Fibroblast of the conjunctiva (primary cell): ENCODE measurements around the gene UVRAG.
A peak's percentile ranks its signal among the peaks of the same experiment; 100 is the strongest.
"Not testable (repeated sequence)": the region's sequence is repeated elsewhere in the genome, so short reads cannot be mapped to it uniquely, and the experiment has no call there.

Source experiments
- DNase-seq: peaks from one replicate; pipeline ENCODE4 v3.0.0-alpha.2; 2010; ENCODE audit warnings: low read depth

The UVRAG gene

GRCh38 chr11:76075716-76076115, 260.7 kb downstream of the UVRAG start:
- no peak for DNase-seq

- DNase-seq: not testable (repeated sequence)
Observed at GRCh38 chr11:76076253-76076652, 261.2 kb downstream of the UVRAG start.

- DNase-seq: no peak
Observed at GRCh38 chr11:76076749-76077148, 261.7 kb downstream of the UVRAG start.

GRCh38 chr11:76077575-76078150, 262.7 kb downstream of the UVRAG start:
- DNase-seq: no peak

DNA sequence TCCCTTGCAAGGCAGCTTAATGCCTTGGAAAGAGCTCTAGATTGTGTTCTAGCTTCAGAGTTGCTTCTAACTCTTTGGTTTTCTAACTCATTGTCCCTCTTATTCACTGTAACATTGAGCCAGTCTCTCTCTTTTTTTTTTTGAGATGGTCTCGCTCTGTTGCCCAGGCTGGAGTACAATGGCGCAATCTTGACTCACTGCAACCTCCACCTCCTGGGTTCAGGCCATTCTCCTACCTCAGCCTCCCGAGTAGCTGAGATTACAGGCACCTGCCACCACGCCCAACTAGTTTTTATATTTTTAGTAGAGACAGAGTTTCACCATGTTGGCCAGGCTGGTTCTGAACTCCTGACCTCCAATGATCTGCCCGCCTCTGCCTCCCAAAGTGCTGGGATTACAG, 266.1 kb downstream of the UVRAG start:
- not testable (repeated sequence) for DNase-seq

DNA sequence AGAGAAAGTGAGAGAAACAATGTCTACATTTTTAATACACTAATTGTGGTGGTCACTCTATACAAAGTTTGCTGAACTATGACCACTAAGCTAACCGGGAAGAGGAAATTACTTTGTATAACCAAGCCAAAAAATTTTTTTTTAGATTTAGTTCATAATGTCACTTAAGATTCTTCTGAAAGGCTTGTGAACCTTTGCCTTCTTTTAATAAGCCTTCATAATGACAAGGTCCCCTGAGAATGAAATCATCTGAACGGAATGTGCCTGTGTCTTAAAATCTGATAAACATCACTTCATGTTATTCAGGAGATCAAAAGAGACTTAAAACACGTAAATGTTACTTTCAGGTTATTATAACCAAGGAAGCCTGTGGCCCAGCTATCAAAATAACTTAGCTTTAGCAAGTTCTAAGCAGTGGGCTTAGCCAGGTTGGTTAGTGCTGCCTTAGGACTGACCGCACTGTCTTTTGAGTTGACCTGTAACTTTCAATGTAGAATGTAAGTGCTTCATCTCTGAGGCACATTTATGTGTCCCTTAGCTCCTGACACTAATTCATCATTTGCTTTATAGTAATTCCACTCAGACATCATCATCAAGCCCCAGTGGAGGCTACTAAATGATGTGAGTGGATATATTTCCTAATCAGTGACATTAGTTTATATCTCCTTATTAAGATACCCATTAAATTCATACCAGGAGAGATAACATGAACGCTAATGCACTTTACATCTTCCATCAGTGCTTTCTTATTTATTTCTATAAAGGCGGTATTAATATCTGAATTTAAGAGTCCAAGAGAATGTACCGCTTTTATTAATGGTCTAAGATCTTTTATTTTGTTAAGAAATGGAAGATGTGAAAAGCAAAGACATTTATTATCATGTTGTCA, 268.8 kb downstream of the UVRAG start:
- no peak for DNase-seq

GRCh38 chr11:76085270-76085669, 270.3 kb downstream of the UVRAG start:
- no peak for DNase-seq

GRCh38 chr11:76086743-76087635, 272.0 kb downstream of the UVRAG start:
- DNase-seq: peak; percentile 30

- DNase-seq: no peak
Observed at GRCh38 chr11:76087749-76088148, 272.7 kb downstream of the UVRAG start.

GRCh38 chr11:76088511-76088910, 273.5 kb downstream of the UVRAG start:
- no peak for DNase-seq

DNA sequence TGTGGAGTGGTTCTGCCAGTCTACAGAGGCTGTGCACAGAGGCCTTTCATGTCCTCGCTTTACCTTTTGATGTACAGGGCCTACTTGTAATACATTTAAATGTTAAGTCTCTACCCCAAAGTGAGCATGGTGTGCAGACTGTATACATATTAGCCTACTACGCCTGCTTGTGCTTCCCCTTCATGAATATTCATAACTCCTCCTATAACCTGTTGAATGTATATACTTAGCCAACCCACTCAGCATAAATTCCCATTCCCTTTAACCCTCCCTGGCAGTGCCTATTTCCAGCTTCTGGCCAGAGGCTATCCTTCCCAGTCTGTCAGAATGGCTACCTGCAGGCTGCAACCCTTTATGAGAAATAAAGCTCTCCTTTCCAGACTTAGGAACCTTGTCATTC, 275.2 kb downstream of the UVRAG start:
- no peak for DNase-seq

GRCh38 chr11:76090821-76091220, 275.8 kb downstream of the UVRAG start:
- DNase-seq: no peak

GRCh38 chr11:76094740-76095139, 279.7 kb downstream of the UVRAG start:
- DNase-seq: no peak

DNA sequence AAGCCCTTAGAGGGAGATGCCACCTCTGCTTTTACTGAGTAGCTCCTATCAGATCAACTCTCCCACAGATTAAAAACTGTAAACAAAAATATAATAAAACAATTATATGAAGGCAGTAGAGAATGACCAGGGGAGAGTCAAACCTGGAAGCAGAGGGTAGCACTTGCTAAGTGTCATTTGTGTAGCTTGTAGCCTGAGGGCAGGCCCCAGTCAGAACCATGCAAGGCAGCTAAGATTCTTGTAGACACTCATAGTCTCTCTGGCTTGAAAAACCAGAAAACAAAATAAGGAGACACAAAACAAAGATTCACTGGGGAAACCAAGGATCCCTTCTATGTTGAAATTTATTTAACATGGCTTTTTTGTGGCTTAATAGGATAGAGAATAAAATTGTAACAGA, 280.9 kb downstream of the UVRAG start:
- DNase-seq: no peak

- no peak for DNase-seq
Observed at GRCh38 chr11:76096552-76096951, 281.5 kb downstream of the UVRAG start.

GRCh38 chr11:76102802-76103201, 287.8 kb downstream of the UVRAG start:
- DNase-seq: no peak

GRCh38 chr11:76103460-76103859, 288.4 kb downstream of the UVRAG start:
- no peak for DNase-seq

- no peak for DNase-seq
Observed at GRCh38 chr11:76104285-76104684, 289.3 kb downstream of the UVRAG start.

- no peak for DNase-seq
Observed at GRCh38 chr11:76105637-76106036, 290.6 kb downstream of the UVRAG start.

- DNase-seq: no peak
Observed at GRCh38 chr11:76107971-76108370, 293.0 kb downstream of the UVRAG start.

GRCh38 chr11:76114238-76114637, 299.2 kb downstream of the UVRAG start:
- DNase-seq: no peak

DNA sequence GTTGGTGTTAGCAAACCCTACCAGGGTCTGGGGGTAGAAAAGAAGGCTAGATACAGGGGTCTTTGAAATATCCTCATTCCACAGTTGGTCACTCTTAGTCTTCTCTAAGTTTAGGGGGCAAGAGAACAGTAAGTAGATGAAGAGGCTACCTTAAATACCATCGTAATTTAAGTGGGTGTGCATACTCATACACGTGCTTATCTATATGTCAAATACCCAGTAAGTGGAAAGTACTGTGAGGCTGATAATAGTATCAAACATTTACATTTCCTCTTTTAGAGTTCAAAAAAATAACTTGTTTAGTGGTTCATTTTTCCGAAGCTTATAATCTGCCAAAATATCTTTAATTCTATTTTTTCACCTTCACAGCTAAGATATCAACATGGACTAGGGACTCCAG, 300.5 kb downstream of the UVRAG start:
- DNase-seq: no peak

GRCh38 chr11:76119032-76119431, 304.0 kb downstream of the UVRAG start:
- no peak for DNase-seq
